NCI-H1436 (cell line): ENCODE measurements around the gene RNF213.
"Not testable (repeated sequence)": the region's sequence is repeated elsewhere in the genome, so short reads cannot be mapped to it uniquely, and the experiment has no call there.

Source experiments
- DNase-seq: peaks from one replicate; lab custom pipeline; 2025; lab: John Stamatoyannopoulos, UW

The RNF213 gene

DNA sequence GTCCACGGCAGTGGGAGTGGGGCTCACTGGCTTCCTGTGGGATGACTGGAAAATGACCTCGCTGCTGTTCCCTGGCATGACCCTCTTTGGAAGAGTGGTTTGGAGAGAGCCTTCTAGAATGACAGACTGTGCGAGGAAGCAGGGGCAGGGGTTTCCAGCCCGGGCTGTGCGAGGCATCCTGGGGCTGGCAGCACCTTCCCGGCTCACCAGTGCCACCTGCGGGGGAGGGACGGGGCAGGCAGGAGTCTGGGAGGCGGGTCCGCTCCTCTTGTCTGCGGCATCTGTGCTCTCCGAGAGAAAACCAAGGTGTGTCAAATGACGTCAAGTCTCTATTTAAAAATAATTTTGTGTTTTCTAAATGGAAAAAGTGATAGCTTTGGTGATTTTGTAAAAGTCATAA, 7.8 kb upstream of the RNF213 start:
- DNase-seq: peak; percentile 81

DNA sequence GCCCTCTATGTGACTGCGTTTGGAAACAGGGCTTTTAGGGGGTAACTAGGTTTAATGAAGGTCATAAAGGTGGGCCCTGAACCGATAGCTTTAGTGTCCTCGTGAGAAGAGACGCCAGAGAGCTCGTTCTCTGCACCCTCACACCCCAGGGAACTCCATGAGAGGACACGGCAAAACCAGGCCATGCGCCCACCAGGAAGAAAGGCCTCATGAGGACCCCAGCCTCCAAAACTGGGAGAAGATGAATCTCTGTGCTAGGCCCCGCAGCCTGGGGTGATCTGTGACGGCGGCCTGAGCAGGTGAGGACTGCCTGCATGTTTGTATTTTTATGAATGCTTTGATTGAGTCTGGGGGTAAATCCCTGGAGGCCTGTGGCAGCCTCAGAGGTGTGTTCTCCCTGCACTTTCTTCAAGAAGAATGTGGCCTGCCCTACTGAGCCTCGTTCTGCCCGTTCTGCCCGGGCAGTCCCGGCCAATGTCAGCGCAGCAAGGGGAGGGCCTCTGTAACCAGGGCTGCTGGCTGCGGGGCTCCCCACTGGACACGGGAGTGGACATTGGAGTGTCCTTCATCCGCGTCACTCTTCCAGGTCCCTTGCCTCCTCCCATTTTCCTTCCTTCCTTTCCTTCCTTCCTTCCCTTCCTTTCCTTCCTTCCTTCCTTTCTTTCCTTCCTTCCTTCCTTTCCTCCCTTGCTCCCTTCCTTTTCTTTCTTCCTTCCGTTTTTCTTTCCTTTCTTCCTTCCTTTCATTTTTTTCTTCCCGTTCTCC, 6.8 kb upstream of the RNF213 start:
- no peak for DNase-seq

DNA sequence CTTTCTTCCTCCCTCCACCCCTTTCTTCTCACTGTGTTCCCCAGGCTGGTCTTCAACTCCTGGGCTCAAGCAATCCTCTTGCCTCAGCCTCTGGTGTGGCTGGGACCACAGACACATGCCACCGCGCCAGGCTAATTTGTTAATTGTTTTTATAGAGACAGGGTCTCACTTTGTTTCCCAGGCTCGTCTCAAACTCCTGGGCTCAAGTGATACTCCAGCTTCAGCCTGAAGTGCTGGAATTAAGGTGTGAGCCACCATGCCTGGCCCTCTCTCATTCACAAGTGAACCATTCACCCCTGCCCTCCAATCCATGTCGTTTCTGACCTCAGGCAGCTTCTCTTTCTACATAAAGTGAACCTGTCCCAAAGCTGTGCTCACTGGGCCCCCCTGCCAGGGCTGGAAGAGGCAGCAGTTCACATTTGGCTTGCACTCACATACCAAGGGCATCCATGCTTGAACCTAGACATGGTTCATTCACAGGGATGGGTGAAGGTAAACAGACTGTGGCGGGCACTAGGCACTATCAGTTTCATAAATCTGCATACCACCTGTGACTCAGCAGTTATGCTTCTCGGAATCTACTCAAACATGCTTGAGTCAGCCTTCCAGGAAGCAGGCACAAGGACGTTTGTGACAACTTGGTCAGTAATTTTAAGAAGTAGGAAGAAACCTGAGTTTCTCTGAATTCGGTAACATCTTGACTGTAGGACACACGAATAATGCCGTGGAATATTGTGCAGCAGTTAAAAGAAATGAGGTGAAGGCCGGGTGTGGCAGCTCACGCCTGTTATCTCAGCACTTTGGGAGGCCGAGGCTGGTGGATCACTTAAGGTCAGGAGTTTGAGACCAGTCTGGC, 6.0 kb upstream of the RNF213 start:
- DNase-seq: peak; percentile 39

DNA sequence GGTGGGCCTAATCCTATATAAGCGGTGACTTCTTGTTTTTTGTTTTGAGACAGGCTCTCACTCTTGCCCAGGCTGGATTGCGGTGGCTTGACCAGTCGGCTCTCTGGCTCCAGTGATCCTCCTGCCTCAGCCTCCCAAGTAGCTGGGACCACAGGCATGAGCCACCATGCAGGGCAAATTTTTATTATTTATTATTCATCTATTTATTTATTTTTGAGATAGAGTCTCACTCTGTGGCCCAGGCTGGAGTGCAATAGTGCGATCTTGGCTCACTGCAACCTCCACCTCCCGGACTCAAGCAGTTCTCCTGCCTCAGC, 4.7 kb upstream of the RNF213 start:
- no peak for DNase-seq

DNA sequence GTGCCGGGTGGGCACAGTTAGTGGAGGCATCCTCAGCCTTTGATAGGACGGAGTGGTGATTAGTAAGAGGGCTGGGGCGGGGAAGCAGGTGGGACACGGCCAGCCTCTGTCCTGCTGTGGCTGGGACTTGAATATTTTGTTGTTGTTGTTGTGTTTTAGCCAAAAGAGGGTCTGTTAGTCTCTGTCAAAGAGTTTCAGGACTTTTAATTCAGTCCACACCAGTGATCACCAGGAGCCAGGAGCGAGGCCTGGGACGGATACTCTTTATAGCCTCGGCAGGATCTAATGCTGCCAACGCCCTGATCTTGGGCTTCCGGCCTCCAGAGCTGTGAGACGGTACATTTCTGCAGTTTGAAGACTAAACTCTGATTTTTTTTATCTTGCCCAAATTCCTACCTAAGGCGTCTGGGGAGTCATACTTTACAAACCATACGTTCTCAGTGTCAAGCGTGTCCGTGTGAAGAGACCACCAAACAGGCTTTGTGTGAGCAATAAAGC, 2.9 kb upstream of the RNF213 start:
- no peak for DNase-seq

DNA sequence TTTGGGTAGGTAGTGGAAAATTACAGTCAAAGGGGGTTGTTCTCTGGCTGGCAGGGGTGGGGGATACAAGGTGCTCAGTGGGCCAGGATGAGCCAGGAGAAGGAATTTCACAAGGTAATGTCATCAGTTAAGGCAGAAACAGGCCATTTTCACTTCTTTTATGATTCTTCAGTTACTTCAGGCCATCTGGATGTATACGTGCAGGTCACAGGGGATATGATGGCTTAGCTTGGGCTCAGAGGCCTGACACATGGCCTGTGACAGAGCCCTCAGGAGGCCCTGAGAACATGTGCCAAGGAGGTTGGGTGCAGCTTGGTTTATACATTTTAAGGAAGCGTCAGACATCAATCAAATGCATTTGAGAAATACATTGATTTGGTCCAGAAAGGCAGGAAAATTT, 2.4 kb upstream of the RNF213 start:
- DNase-seq: not testable (repeated sequence)

DNA sequence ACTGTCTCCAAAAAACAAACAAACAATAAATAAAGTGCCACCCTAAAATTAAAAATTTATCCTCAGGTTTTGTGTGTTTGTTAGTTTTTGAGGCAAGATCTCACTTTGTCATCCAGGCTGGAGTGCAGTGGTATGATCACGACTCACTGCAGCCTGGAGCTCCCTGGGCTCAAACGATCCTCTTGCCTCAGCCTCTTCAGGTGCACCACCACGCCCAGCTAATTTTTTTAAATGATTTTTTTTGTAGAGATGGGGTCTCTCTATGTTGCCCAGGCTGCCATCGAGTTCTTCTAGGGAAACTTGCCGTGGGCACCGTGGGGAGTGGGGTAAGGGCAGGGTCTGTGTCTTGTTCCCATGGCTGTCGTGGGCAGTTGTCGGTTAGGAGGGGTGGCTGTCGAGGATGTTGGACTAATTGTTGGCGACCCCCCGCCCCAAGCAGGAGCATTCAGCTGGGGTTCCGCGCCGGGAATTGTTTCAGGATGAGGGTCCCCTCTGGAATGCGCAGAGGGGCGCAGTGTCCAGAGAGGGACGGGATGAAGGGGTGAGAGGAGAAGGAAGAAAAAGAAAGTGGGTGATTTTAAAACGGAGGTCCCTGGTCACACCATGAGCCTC, 1.1 kb upstream of the RNF213 start:
- no peak for DNase-seq

DNA sequence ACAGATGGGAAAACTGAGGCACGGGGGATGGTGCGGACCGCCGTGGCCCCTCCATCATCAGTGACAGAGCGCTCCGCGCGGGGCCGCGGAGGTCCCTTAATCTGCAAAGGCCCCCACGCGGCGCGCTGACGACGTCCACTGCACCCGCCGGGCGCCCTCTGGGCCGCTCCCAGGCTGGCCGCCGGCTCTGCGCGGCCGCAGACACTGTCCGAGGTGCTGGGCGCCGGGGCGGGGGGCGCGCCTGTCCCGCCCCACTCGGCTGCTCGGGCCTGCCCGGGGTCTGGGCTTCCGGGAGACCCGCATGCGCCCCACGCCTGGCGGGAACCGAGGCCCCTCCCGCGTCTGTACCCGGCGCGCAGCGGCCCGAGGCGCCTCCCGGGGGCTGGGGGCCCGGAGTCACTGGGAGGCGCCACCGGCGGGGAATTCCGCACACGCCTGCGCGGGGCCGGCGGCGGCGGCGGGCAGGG, 550 bp upstream of the RNF213 start:
- DNase-seq: peak; percentile 49

DNA sequence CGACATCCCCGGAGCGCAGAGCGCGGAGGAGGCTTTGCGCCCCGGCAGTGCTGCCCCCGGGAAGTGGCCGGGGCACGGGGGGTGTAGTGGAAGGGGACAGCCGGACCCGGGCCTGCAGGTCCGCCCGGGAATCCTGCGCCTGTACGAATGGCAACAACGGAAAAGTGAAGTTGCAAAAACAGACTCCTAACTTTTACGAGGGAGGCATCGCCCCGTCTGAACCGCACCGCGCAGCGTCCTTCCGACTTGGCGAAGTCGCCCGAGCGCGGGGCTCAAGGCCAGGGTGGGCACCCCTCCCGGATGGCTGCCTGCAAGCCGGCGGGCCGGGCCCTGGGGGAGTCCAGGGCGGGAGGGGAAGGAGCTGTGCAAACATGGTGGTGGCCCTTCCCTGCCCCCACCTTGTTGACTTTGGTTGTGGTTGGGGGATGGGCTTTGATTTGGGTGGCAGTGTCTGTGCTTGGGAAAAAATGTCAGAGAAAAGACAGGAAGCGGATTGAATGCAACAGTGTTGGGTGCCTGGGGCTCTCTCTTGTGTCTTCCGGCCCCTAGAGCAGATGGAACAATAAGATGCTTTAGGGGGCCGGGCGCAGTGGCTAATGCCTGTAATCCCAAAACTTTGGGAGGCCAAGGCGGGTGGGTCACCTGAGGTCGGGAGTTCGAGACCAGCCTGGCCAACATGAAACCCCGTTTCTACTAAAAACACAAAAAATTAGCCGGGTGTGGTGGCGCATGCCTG, 675 bp downstream of the RNF213 start:
- peak; percentile 56 for DNase-seq

DNA sequence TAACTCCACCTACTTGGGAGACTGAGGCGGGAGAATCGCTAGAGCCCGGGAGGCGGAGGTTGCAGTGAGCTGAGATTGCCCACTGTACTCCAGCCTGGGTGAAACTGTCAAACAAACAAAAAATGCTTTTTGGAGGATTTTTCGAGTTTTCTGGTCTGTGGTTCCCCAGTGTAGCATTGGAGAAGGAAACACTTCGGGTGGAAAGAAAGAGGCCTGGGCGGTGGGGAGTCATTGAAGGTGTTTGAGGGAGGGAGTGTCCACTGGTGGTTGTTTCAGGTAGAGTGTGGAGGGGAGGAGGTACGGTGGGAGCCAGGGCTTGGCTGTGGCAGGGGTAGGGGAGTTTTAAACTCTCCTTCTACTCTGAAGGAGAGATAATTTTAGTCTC, 1.2 kb downstream of the RNF213 start:
- DNase-seq: no peak

DNA sequence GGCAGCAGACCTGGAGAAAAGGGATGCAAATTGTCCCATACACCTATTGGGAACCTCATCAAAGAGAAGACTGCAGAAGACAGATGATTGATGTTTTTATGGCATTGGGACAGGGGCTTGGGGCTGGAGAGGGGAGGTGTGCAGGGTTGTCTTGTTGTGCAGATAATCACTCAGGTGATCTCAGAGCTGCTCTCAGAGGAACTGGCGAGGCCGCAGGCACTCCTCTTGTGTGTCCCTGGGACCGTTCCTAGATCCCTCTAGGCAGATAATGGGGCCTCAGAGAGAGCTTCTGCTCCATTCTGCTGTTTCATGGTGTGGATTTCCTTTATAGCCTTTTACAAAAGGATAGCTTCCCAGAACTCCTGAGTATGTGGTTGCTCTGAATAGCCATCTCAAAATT, 1.6 kb downstream of the RNF213 start:
- no peak for DNase-seq

DNA sequence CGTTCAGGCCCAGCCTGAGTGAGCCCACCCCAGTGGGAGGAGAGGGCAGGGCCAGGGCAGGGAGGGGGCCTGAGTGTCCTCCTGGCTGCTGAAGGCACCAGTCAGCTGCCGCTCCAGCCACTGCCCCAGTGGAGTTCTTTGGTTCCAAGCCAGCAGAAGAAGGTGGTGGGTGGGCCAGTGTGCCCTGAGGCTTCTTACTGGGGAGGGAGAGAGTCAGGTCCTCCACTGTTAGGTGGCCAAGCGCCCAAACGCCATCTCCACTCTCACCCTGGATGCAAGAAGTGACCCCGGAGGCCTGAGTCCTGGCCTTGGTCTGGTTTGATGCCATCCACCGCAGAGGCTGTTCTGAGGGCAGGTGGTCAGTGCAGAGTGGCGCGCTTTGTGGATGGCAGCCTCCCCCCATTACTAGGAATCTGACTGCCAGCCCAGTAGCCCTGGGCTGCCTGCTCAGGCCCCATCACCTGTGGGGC, 2.2 kb downstream of the RNF213 start:
- DNase-seq: no peak

DNA sequence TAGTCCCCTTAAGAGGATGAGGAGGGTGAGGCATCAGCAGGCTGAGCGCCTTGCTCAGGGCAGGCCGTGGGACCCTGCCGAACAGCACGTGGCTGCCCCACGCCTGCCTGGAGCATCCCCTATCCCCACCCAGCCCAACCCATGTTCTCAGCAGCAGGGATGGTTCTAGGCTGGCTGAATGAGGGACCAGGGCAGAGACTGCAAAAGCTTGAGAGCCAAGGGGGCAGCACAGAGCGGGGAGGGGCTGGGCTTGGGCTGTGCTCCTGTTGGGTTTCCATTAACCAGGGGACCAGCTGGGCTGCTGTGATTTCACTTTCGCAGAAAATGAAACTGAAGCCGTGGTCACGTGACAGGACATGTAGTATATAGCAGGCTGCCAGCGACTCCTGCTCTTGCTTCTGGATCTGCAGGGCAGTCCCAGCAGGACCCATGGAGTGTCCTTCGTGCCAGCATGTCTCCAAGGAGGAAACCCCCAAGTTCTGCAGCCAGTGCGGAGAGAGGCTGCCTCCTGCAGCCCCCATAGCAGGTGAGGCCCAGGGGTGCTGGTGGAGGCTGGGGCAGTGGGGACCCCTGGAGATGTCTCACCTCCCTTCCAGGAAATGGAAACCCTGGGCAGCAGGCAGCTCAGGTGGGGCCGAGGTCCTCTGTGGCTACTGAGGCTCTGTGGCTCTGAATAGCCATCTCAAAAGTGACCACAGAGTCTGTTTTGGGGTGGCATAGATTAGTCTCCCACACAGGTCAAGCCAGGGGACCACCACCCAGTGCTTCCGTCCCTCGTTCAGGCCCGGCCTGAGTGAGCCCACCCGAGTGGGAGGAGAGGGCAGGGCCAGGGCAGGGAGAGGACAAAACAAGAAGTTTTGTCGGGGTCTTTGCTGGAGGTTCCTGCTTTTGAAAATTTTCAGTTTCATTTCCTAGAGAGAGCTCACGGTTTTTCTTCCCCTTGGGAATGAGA, 2.9 kb downstream of the RNF213 start:
- DNase-seq: peak; percentile 79

DNA sequence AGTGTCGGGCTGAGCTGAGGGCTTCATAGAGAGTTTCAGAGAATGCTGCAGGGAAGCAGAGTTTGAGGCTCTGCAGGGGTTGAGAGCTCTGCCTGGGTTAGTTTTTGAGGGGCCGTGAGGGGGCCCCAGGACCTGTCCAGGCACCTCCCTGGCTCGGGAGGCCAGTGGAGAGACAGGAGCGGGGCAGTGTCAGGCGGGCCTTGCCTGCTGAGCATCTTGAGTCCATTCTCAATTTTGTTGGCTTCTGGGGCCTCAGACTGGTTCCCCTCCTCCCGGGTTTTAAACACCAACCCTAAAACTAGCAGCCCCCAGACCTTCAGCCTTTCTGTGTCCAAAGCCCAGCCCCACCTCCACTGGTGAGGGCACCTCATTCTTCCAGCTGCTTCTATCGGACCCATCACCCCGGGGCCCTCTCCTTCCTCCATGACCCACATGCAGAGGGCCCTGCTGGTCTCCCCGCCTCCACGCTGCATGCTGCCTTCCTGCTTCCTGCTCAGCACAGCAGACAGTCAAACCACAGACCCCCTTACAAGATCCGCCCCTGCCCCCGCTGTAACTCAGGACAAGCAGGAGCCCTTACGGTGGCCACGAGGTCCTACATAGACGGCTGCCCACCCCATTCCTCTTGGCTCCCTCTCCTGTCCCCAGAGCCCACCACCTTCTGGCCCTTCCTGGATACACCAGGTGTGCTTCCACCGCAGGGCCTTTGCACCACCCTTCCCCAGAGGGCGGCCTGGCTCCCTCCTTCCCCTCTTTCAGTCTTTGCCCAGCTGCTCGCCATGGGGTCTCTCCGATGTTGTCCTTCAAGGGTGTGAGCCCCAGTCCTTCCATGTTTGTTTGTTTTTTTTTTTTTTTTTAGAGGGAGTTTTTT, 3.8 kb downstream of the RNF213 start:
- no peak for DNase-seq

DNA sequence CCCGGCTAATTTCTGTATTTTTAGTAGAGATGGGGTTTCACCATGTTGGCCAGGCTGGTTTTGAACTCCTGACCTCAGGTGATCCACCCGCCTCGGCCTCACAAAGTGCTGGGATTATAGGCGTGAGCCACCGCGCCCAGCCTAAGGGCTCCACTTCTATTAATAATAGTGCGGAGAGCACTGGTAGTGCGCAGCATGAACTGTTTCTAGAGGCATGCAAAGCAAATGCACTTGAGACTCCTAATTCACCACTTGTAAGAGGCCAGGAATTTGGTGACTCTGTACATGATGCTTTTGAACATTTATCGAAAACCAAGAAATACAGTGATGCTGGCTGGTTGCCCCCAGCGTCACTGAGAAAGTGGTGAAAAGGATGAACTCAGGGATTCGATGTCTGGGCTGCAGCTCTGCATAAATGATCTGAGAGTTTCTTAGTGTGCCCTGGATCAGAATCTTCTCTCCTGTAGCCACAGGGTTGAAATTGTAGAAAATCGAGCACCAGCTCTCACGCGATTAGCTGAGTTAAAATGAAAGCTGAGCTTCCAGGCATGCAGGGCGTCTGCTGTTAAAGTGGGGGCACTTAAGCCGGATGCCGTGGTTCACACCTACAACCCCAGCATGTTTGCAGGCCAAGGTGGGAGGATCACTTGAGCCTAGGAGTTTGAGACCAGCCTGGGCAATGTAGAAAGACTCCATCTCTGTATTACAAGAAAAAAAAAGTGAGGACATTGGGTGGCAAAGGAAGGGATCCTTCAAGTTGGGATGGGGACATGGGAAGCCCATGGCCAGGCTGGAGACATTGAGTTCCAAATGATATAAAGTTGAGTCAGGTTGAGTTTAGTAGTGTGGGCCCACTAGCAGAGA, 4.8 kb downstream of the RNF213 start:
- no peak for DNase-seq

DNA sequence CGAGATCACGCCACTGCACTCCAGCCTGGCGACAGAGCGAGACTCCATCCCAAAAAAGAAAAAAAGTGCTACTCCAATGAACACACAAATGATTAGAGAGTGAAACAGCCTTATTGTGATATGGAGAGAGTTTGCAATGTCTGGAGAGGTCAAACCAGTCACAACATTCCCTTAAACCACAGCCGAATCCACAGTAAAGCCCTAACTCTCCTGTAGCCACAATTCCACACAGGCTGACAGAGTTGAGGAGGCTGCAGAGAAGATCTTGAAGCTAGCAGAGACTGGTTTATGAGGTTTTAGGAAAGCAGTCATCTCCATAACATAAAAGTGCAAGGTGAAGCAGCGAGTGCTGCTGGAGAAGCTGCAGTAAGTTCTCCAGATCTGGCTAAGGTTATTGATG, 6.7 kb downstream of the RNF213 start:
- DNase-seq: no peak

DNA sequence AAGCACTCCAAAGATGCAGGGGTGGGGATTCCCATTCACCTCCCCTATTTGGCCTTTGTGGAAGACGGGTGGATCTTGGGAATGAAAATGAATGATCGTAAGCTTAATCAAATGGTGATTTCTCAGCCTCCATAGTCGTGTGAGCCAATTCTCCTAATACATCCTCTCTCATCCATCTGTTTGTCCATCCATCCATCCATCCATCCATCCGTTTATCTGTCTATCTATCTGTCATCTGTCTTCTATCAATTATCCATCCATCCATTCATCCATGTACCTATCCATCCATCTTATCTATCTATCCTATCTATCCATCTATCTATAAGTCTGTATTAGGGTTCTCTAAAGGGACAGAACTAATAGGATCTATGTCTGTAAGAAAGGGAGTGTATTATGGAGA, 7.8 kb downstream of the RNF213 start:
- DNase-seq: no peak

DNA sequence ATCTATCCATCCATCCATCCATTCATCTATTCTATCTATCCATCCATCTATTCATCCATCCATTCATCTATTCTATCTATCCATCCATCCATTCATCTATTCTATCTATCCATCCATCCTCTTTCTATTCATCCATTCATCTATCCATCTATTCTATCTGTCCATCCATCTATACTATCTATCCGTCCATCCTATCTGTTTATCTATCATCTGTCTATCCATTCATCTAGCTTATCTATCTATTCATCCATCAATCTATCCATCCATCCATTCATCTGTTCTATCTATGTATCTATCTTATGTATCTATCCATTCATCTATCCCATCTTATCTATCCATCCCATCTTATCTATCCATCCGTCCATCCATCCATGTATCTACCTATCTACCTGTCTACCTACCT, 8.8 kb downstream of the RNF213 start:
- no peak for DNase-seq

DNA sequence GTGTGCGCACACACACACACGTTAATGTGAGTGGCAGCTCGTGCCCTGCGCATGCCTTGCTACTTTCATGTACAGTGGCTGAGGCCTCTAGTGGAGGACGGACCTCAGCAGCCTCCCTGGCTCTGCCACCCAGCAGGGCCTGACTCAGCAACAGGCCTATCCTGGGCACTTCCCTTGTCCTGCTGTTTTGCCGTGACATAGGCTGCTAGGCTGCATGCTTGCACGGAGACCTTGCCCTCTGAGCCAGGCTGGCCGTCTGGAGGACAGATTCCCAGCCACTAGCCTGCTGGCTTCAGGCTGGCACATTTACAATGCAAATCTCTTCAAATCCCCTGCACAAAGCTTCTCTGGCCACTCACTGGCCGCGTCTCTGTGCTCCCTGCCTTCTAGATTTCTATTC, 9.5 kb downstream of the RNF213 start:
- DNase-seq: no peak
